Ishikawa (cell line): ENCODE data around the gene KRT7.

Experiments used
- CEBPB ChIP-seq: IDR thresholded peaks from 2 replicates; pipeline ENCODE4 v1.6.1; 2012
- EGR1 ChIP-seq: IDR thresholded peaks from 2 replicates; pipeline ENCODE4 v1.6.1; 2012
- EP300 ChIP-seq: IDR thresholded peaks from 2 replicates; pipeline ENCODE4 v1.6.1; 2012; ENCODE audit warnings: borderline replicate concordance
- FOXM1 ChIP-seq: IDR thresholded peaks from 2 replicates; pipeline ENCODE4 v1.6.1; 2012; ENCODE audit warnings: low read depth, borderline replicate concordance
- TCF12 ChIP-seq: IDR thresholded peaks from 2 replicates; pipeline ENCODE4 v1.6.1; 2012; ENCODE audit warnings: low read depth
- TEAD4 ChIP-seq: IDR thresholded peaks from 2 replicates; pipeline ENCODE4 v1.6.1; 2012
- YY1 ChIP-seq: IDR thresholded peaks from 2 replicates; pipeline ENCODE4 v1.6.1; 2012; ENCODE audit warnings: low read depth
- TF ChIP-seq, protein P1 (sequence below): IDR thresholded peaks from 2 replicates; pipeline ENCODE4 v1.6.1; 2012
- TF ChIP-seq, protein P2 (sequence below): IDR thresholded peaks from 2 replicates; pipeline ENCODE4 v1.6.1; 2012; ENCODE audit warnings: low read depth, mild to moderate bottlenecking

DNA sequence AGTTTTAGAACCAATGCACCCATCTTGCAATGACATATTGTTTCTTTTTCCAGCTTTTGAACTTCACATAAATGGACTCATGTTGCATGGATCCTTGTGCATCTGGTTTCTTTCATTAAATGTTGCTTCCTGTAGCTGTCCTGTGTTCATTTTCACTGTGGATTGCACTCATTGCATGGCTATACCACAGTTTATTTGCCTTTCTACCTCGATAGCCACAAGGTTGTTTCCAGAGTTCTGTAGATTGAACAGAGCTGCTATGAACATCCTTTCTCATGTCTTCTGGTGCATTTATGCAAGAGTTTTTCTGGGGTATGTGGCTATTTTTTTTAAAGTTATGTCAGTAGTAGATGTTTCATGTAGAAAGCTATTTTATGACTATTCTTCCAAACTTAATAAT, 61.8 kb downstream of the KRT7 start:
- no peak for TF ChIP-seq EP300
- TF ChIP-seq FOXM1, result no peak
- TF ChIP-seq CEBPB, result no peak
- TF ChIP-seq, protein P1, sequence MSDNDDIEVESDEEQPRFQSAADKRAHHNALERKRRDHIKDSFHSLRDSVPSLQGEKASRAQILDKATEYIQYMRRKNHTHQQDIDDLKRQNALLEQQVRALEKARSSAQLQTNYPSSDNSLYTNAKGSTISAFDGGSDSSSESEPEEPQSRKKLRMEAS, result no peak
- no peak for TF ChIP-seq TEAD4
- TF ChIP-seq, protein P2, sequence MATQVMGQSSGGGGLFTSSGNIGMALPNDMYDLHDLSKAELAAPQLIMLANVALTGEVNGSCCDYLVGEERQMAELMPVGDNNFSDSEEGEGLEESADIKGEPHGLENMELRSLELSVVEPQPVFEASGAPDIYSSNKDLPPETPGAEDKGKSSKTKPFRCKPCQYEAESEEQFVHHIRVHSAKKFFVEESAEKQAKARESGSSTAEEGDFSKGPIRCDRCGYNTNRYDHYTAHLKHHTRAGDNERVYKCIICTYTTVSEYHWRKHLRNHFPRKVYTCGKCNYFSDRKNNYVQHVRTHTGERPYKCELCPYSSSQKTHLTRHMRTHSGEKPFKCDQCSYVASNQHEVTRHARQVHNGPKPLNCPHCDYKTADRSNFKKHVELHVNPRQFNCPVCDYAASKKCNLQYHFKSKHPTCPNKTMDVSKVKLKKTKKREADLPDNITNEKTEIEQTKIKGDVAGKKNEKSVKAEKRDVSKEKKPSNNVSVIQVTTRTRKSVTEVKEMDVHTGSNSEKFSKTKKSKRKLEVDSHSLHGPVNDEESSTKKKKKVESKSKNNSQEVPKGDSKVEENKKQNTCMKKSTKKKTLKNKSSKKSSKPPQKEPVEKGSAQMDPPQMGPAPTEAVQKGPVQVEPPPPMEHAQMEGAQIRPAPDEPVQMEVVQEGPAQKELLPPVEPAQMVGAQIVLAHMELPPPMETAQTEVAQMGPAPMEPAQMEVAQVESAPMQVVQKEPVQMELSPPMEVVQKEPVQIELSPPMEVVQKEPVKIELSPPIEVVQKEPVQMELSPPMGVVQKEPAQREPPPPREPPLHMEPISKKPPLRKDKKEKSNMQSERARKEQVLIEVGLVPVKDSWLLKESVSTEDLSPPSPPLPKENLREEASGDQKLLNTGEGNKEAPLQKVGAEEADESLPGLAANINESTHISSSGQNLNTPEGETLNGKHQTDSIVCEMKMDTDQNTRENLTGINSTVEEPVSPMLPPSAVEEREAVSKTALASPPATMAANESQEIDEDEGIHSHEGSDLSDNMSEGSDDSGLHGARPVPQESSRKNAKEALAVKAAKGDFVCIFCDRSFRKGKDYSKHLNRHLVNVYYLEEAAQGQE, result no peak
- no peak for TF ChIP-seq EGR1
- TF ChIP-seq YY1, result no peak
- TF ChIP-seq TCF12, result no peak
